ENCODE data around the gene COQ7.

DNA sequence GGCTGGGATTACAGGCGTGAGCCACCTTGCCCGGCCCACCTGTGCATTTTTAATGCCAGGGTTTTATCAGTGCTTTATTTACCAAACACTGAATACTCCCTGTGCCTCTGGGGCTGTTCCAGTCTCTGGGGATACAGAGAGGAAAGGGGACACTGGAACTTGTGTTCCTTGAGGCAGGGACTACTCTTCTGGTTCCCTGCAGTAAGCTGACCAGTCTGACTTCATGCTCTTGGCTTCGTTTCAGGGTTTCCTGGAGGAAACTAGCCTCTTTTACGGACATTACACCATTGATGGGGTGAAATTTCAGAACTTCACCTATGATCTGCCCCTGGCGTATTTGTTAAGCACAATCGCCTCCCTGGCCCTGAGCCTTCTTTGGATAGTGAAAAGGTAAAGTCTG is 37.4 kb upstream of the COQ7 start:
- TF ChIP-seq, protein P1, sequence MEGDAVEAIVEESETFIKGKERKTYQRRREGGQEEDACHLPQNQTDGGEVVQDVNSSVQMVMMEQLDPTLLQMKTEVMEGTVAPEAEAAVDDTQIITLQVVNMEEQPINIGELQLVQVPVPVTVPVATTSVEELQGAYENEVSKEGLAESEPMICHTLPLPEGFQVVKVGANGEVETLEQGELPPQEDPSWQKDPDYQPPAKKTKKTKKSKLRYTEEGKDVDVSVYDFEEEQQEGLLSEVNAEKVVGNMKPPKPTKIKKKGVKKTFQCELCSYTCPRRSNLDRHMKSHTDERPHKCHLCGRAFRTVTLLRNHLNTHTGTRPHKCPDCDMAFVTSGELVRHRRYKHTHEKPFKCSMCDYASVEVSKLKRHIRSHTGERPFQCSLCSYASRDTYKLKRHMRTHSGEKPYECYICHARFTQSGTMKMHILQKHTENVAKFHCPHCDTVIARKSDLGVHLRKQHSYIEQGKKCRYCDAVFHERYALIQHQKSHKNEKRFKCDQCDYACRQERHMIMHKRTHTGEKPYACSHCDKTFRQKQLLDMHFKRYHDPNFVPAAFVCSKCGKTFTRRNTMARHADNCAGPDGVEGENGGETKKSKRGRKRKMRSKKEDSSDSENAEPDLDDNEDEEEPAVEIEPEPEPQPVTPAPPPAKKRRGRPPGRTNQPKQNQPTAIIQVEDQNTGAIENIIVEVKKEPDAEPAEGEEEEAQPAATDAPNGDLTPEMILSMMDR (IDR thresholded peaks at IDR 0.05 in 8 of 11, conservative IDR thresholded peaks at IDR 0.05 in 3 of 11): no peak
- no peak for TF ChIP-seq POLR2A (IDR thresholded peaks at IDR 0.05)

Data from spleen (tissue), 7 donors.